NK-92 treated with Interleukin-12 subunit alpha and Interleukin-12 subunit beta, amount 100 ng/mL, for 24 hours (cell line): ENCODE results near the gene ADGRD1.

Experiments used
- DNase-seq: peaks from one replicate; lab custom pipeline; 2025; lab: John Stamatoyannopoulos, UW

Gene ADGRD1

GRCh38 chr12:131007031-131007739 lies 53.5 kb downstream of the ADGRD1 start:
- no peak for DNase-seq

- no peak for DNase-seq
These were observed 54.0 kb downstream of the ADGRD1 start for GRCh38 chr12:131007740-131008117.

GRCh38 chr12:131008131-131008912 lies 54.6 kb downstream of the ADGRD1 start:
- no peak for DNase-seq

- no peak for DNase-seq
These were observed 55.2 kb downstream of the ADGRD1 start for GRCh38 chr12:131008913-131009270.

- DNase-seq: no peak
These were observed 56.1 kb downstream of the ADGRD1 start for GRCh38 chr12:131009595-131010395.

- no peak for DNase-seq
These were observed 56.9 kb downstream of the ADGRD1 start for GRCh38 chr12:131010396-131011131.

- DNase-seq: no peak
These were observed 57.7 kb downstream of the ADGRD1 start for GRCh38 chr12:131011165-131012079.

GRCh38 chr12:131012279-131013069 lies 58.8 kb downstream of the ADGRD1 start:
- no peak for DNase-seq

GRCh38 chr12:131013118-131013517 lies 59.4 kb downstream of the ADGRD1 start:
- DNase-seq: no peak

GRCh38 chr12:131014343-131014742 lies 60.6 kb downstream of the ADGRD1 start:
- DNase-seq: no peak

- DNase-seq: no peak
These were observed 62.1 kb downstream of the ADGRD1 start for GRCh38 chr12:131015581-131016337.

- no peak for DNase-seq
These were observed 63.8 kb downstream of the ADGRD1 start for GRCh38 chr12:131017477-131017991.

GRCh38 chr12:131018019-131018620 lies 64.4 kb downstream of the ADGRD1 start:
- no peak for DNase-seq

GRCh38 chr12:131018808-131019397 lies 65.2 kb downstream of the ADGRD1 start:
- no peak for DNase-seq

- DNase-seq: no peak
These were observed 66.8 kb downstream of the ADGRD1 start for GRCh38 chr12:131020326-131021153.

- no peak for DNase-seq
These were observed 67.4 kb downstream of the ADGRD1 start for GRCh38 chr12:131021154-131021541.

GRCh38 chr12:131024026-131024425 lies 70.3 kb downstream of the ADGRD1 start:
- DNase-seq: no peak
